ENCODE results near the gene LRRC19.

DNA sequence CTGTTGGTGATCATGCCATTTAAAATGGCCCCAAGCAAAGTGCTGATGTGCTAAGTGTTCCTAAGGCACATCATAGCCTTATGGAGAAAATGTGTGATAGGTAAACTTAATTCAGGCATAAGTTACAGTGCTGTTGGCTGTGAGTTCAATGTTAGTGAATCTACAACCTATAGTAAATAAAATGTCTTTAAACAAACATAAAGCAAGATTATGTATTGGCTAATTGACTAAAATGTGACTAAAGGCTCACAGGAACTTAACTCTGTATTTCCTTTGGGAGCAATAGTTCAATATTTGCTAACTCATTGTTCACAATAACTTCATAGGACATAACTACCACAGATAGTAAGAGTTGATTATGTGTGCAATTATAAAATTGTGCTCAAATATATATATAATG is 49.4 kb upstream of the LRRC19 start:
- TF ChIP-seq, protein P1, sequence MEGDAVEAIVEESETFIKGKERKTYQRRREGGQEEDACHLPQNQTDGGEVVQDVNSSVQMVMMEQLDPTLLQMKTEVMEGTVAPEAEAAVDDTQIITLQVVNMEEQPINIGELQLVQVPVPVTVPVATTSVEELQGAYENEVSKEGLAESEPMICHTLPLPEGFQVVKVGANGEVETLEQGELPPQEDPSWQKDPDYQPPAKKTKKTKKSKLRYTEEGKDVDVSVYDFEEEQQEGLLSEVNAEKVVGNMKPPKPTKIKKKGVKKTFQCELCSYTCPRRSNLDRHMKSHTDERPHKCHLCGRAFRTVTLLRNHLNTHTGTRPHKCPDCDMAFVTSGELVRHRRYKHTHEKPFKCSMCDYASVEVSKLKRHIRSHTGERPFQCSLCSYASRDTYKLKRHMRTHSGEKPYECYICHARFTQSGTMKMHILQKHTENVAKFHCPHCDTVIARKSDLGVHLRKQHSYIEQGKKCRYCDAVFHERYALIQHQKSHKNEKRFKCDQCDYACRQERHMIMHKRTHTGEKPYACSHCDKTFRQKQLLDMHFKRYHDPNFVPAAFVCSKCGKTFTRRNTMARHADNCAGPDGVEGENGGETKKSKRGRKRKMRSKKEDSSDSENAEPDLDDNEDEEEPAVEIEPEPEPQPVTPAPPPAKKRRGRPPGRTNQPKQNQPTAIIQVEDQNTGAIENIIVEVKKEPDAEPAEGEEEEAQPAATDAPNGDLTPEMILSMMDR (conservative IDR thresholded peaks at IDR 0.05; ENCODE audit: low read length), result no peak
- no peak for TF ChIP-seq EZH2phosphoT487 (IDR thresholded peaks at IDR 0.05; ENCODE audit: borderline replicate concordance, low read depth, low read length)
